ENCODE results near the gene TIMM29.

DNA sequence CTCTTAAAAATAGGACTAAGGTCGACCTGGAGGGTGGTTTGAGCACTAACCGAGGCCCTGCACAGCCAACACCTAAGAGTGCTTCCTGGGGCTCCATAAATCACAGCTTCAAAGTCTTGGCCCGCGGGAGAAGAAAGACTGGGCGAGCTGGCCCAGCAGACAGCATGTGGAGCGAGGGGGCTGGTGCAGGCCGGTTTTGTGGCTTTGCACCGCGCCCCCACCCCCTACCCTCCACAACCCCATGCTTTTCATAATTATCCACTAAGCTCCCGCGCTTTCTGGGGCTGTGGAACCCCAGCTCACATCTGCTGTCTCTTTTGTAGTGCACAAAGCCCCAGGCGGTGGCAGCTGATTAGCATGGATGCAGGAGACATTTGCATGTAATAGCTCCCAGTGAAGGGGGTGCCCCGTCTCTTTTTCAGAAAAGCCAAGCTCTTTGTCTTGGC lies 40.2 kb upstream of the TIMM29 start:
- no peak for TF ChIP-seq POLR2AphosphoS5 (IDR thresholded peaks at IDR 0.05; ENCODE audit: low read depth, low read length)
- TF ChIP-seq SIN3A (IDR thresholded peaks at IDR 0.05; ENCODE audit: borderline replicate concordance, insufficient read depth, low read length), result no peak
- TF ChIP-seq, protein P1, sequence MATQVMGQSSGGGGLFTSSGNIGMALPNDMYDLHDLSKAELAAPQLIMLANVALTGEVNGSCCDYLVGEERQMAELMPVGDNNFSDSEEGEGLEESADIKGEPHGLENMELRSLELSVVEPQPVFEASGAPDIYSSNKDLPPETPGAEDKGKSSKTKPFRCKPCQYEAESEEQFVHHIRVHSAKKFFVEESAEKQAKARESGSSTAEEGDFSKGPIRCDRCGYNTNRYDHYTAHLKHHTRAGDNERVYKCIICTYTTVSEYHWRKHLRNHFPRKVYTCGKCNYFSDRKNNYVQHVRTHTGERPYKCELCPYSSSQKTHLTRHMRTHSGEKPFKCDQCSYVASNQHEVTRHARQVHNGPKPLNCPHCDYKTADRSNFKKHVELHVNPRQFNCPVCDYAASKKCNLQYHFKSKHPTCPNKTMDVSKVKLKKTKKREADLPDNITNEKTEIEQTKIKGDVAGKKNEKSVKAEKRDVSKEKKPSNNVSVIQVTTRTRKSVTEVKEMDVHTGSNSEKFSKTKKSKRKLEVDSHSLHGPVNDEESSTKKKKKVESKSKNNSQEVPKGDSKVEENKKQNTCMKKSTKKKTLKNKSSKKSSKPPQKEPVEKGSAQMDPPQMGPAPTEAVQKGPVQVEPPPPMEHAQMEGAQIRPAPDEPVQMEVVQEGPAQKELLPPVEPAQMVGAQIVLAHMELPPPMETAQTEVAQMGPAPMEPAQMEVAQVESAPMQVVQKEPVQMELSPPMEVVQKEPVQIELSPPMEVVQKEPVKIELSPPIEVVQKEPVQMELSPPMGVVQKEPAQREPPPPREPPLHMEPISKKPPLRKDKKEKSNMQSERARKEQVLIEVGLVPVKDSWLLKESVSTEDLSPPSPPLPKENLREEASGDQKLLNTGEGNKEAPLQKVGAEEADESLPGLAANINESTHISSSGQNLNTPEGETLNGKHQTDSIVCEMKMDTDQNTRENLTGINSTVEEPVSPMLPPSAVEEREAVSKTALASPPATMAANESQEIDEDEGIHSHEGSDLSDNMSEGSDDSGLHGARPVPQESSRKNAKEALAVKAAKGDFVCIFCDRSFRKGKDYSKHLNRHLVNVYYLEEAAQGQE (IDR thresholded peaks at IDR 0.05; ENCODE audit: insufficient read depth in 1 of 2, low read depth in 2 of 2, low read length in 2 of 2), result no peak
- no peak for TF ChIP-seq TAF1 (IDR thresholded peaks at IDR 0.05; ENCODE audit: borderline replicate concordance, insufficient read depth, low read length)
- TF ChIP-seq FOXP2 (optimal IDR thresholded peaks at IDR 0.05; ENCODE audit: borderline replicate concordance, extremely low read depth, extremely low read length, insufficient read depth), result no peak

All from PFSK-1 (cell line).